Right lobe of liver (tissue), 4 donors: ENCODE data around the gene CMYA5.

Source experiments
- POLR2A ChIP-seq: fragments of 450-650 bp; IDR thresholded peaks from one replicate; pipeline ENCODE4 v1.6.1; 2017; ENCODE audit warnings: antibody characterized with exemption, mild to moderate bottlenecking
- TF ChIP-seq, protein P1 (sequence below), 4 donors: fragments of 200-600 bp in 3 of 4; fragments of 450-650 bp in 1 of 4; IDR thresholded peaks; one replicate each; pipeline versions ENCODE4 v1.5.1 to v1.8.0; 2016 to 2022; ENCODE audit warnings: antibody characterized with exemption in 4 of 4, mild to moderate bottlenecking in 2 of 4
- donor health status: DM: no; HTN: no; CAD: no.
- donor health status: DM: no; HTN: no; CAD: no.
- donor health status: DM: no; HTN: yes; CAD: no.

DNA sequence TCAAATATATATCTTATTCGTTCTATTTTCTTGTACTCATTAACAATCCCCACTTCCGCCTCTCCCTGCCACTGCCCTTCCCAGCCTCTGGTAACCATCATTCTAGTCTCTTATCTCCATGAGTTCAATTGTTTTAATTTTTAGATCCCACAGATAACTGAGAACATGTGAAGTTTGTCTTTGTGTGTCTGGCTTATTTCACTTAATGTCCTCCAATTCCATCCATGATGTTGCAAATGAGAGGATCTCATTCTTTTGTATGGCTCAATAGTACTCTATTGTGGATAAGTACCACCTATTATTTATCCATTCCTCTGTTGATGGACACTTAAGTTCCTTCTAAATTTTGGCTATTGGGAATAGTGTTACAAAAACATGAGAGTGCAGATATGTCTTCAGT is 17.2 kb upstream of the CMYA5 start:
- TF ChIP-seq POLR2A: no peak
- TF ChIP-seq, protein P1, sequence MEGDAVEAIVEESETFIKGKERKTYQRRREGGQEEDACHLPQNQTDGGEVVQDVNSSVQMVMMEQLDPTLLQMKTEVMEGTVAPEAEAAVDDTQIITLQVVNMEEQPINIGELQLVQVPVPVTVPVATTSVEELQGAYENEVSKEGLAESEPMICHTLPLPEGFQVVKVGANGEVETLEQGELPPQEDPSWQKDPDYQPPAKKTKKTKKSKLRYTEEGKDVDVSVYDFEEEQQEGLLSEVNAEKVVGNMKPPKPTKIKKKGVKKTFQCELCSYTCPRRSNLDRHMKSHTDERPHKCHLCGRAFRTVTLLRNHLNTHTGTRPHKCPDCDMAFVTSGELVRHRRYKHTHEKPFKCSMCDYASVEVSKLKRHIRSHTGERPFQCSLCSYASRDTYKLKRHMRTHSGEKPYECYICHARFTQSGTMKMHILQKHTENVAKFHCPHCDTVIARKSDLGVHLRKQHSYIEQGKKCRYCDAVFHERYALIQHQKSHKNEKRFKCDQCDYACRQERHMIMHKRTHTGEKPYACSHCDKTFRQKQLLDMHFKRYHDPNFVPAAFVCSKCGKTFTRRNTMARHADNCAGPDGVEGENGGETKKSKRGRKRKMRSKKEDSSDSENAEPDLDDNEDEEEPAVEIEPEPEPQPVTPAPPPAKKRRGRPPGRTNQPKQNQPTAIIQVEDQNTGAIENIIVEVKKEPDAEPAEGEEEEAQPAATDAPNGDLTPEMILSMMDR (IDR thresholded peaks at IDR 0.05): no peak
